HG03139 (cell line): ENCODE data around the gene DCBLD2.
A peak's percentile ranks its signal among the peaks of the same experiment; 100 is the strongest.

Source experiments
- ATAC-seq: cut with Tn5 transposase; IDR thresholded peaks from one replicate; pipeline ENCODE4 v1.9.1; 2021; ENCODE audit not compliant: unreplicated experiment

Gene DCBLD2

GRCh38 chr3:98901392-98902350 lies at the start of gene DCBLD2:
DCBLD2 (minus strand) TSS chr3:98901695; CDS start chr3:98901326, 369 bp downstream.
- peak; percentile 100 for ATAC-seq

- ATAC-seq = no peak
Measured at GRCh38 chr3:98945666-98946065, 44.2 kb upstream of the DCBLD2 start.

- ATAC-seq = no peak
Measured at GRCh38 chr3:98945101-98945524, 43.6 kb upstream of the DCBLD2 start.

- no peak for ATAC-seq
Measured at GRCh38 chr3:98930413-98930812, 28.9 kb upstream of the DCBLD2 start.

GRCh38 chr3:98921957-98922356 lies 20.5 kb upstream of the DCBLD2 start:
- no peak for ATAC-seq

- no peak for ATAC-seq
Measured at GRCh38 chr3:98920166-98920565, 18.7 kb upstream of the DCBLD2 start.

GRCh38 chr3:98918586-98918985 lies 17.1 kb upstream of the DCBLD2 start:
- ATAC-seq = no peak

- no peak for ATAC-seq
Measured at GRCh38 chr3:98917608-98918007, 16.1 kb upstream of the DCBLD2 start.

GRCh38 chr3:98914210-98915080 lies 12.9 kb upstream of the DCBLD2 start:
- no peak for ATAC-seq

GRCh38 chr3:98912448-98912847 lies 11.0 kb upstream of the DCBLD2 start:
- no peak for ATAC-seq

- no peak for ATAC-seq
Measured at GRCh38 chr3:98906230-98906629, 4.7 kb upstream of the DCBLD2 start.

- ATAC-seq = no peak
Measured at GRCh38 chr3:98903705-98904481, 2.4 kb upstream of the DCBLD2 start.

GRCh38 chr3:98903099-98903498 lies 1.6 kb upstream of the DCBLD2 start:
- ATAC-seq = no peak

- no peak for ATAC-seq
Measured at GRCh38 chr3:98902351-98902740, 851 bp upstream of the DCBLD2 start.

- peak; percentile 16 for ATAC-seq
Measured at GRCh38 chr3:98901119-98901391, 440 bp downstream of the DCBLD2 start.

GRCh38 chr3:98900265-98901118 lies 1.0 kb downstream of the DCBLD2 start:
- ATAC-seq = peak; percentile 0

GRCh38 chr3:98897701-98898100 lies 3.8 kb downstream of the DCBLD2 start:
- no peak for ATAC-seq

- ATAC-seq = no peak
Measured at GRCh38 chr3:98894791-98895576, 6.5 kb downstream of the DCBLD2 start.

GRCh38 chr3:98893740-98894139 lies 7.8 kb downstream of the DCBLD2 start:
- ATAC-seq = no peak
